SU-DHL-6 (cell line): ENCODE results near the gene ST6GALNAC3.

ENCODE experiments used
- H2AFZ ChIP-seq: fragments of 200-600 bp; sonication (generic); 2 replicates; pipeline ENCODE4 v1.6.1; 2014; ENCODE audit warnings: low read depth, mild to moderate bottlenecking, moderate library complexity, mixed read lengths, antibody characterized with exemption, low read length; ENCODE audit not compliant: severe bottlenecking
- H3F3A ChIP-seq: fragments of 200-600 bp; shearing (Covaris generic); 2 replicates; pipeline ENCODE4 v1.6.0; 2016; ENCODE audit warnings: antibody characterized with exemption, mild to moderate bottlenecking; ENCODE audit not compliant: insufficient read depth
- H3K27ac ChIP-seq: fragments of 200-600 bp; sonication (generic); 2 replicates; pipeline ENCODE4 v1.5.1; 2016; ENCODE audit warnings: low read depth, mild to moderate bottlenecking, low read length, moderate library complexity, mixed read lengths
- H3K27me3 ChIP-seq: fragments of 200-600 bp; sonication (generic), shearing (Covaris generic); 2 replicates; pipeline ENCODE4 v1.6.0; 2014; ENCODE audit warnings: mild to moderate bottlenecking, low read length
- H3K36me3 ChIP-seq: fragments of 200-600 bp; sonication (generic); 2 replicates; pipeline ENCODE4 v1.6.1; 2014; ENCODE audit warnings: mild to moderate bottlenecking, low read length, mixed read lengths
- H3K4me2 ChIP-seq: fragments of 300-600, 200-600 bp; shearing (Covaris generic), sonication (generic); 2 replicates; pipeline ENCODE4 v1.6.0; 2014; ENCODE audit warnings: low read length, low read depth, mild to moderate bottlenecking; ENCODE audit not compliant: poor library complexity, severe bottlenecking
- H3K4me3 ChIP-seq: fragments of 200-600 bp; sonication (generic); 2 replicates; pipeline ENCODE4 v1.5.1; 2014; ENCODE audit warnings: antibody characterized with exemption, low read length, mild to moderate bottlenecking, mixed read lengths; ENCODE audit not compliant: insufficient read depth, poor library complexity, severe bottlenecking
- H3K79me2 ChIP-seq: fragments of 200-600 bp; sonication (generic); 2 replicates; pipeline ENCODE4 v1.6.1; 2014; ENCODE audit warnings: mild to moderate bottlenecking, low read length, moderate library complexity; ENCODE audit not compliant: insufficient read depth
- H3K9ac ChIP-seq: fragments of 200-600 bp; sonication (generic); 2 replicates; pipeline ENCODE4 v1.7.0; 2014; ENCODE audit warnings: mild to moderate bottlenecking, low read length
- H3K9me2 ChIP-seq: fragments of 200-600 bp; sonication (generic); replicated peaks from 2 replicates; pipeline ENCODE4 v1.6.1; 2014; ENCODE audit warnings: low read length; ENCODE audit not compliant: insufficient read depth
- H3K9me3 ChIP-seq: fragments of 200-600 bp; sonication (generic); 2 replicates; pipeline ENCODE4 v1.6.1; 2014; ENCODE audit warnings: low read length, mixed read lengths; ENCODE audit not compliant: insufficient read depth
- H4K20me1 ChIP-seq: fragments of 200-600 bp; sonication (generic); 2 replicates; pipeline ENCODE4 v1.6.1; 2014; ENCODE audit warnings: low read depth, mild to moderate bottlenecking, antibody characterized with exemption, low read length, moderate library complexity, mixed read lengths
- EZH2phosphoT487 ChIP-seq: fragments of 200-600 bp; sonication (generic), shearing (Covaris generic); conservative IDR thresholded peaks from 2 replicates; pipeline ENCODE4 v1.6.1; 2018; ENCODE audit warnings: mild to moderate bottlenecking, antibody characterized with exemption, low read length, moderate library complexity, mixed read lengths
- TF ChIP-seq, protein P1 (sequence below): fragments of 200-600 bp; sonication (generic); IDR thresholded peaks from one replicate; pipeline ENCODE4 v1.5.1; 2017; ENCODE audit warnings: antibody characterized with exemption, mild to moderate bottlenecking, low read length, moderate library complexity; ENCODE audit not compliant: insufficient read depth, poor library complexity, severe bottlenecking

The ST6GALNAC3 gene

DNA sequence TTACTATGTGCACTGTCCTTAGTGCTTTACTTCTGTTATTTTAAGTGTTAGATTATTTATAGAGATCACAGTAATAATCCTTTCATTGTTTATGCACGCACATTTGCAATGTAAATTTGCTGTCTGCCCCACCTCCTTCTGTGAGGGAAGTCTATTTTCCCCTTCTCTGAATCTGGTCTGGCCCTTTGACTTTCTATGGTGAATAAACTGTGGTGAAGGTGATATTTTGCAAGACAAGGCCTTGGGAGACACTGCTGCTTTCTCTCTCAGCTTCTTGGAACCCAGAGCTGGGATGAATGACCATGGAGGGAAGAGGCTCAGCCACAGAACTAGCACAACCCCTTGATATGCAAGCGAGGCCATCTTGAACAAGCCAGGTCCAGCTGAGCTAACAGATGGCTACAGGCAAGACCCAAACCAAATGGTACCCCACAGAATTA lies 156.3 kb downstream of the ST6GALNAC3 start:
- Histone ChIP-seq H3K9me2 (0 out of 2 replicates have a peak, but pooled peaks cover 4% of the 10 kb centered on the region), H3K27me3 (no peaks in the 10 kb centered on the region), H3K4me2 (no peak overlapping the region), H3K9me3 (no peaks in the 10 kb centered on the region), H3K79me2 (no peaks in the 10 kb centered on the region), H2AFZ (no peak overlapping the region), H3K27ac (no peak overlapping the region), H3K36me3 (no peaks in the 10 kb centered on the region), H3K4me3 (no peak overlapping the region), H4K20me1 (no peaks in the 10 kb centered on the region), H3K9ac (no peak overlapping the region), H3F3A (no peaks in the 10 kb centered on the region)
- TF ChIP-seq, protein P1, sequence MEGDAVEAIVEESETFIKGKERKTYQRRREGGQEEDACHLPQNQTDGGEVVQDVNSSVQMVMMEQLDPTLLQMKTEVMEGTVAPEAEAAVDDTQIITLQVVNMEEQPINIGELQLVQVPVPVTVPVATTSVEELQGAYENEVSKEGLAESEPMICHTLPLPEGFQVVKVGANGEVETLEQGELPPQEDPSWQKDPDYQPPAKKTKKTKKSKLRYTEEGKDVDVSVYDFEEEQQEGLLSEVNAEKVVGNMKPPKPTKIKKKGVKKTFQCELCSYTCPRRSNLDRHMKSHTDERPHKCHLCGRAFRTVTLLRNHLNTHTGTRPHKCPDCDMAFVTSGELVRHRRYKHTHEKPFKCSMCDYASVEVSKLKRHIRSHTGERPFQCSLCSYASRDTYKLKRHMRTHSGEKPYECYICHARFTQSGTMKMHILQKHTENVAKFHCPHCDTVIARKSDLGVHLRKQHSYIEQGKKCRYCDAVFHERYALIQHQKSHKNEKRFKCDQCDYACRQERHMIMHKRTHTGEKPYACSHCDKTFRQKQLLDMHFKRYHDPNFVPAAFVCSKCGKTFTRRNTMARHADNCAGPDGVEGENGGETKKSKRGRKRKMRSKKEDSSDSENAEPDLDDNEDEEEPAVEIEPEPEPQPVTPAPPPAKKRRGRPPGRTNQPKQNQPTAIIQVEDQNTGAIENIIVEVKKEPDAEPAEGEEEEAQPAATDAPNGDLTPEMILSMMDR = no peak
- TF ChIP-seq EZH2phosphoT487 = no peak

DNA sequence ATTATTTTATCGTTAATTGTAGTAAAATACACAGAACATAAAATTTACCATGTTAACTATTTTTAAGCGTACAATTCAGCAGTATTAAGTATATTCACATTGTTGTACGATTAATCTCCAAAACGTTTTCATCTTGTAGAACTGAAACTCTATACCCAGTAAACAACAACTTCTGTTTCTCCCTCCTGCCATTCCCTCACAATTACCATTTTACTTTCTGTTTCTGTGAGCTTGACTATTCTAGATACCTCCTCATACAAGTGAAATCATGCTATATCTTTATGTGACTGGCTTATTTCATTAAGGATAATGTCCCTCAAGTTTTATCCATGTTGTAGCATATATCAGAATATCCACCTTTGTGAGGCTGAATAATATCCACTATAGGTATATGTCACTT lies 156.8 kb downstream of the ST6GALNAC3 start:
- no peak overlapping the region for H3K27ac ChIP-seq
- H3F3A ChIP-seq = no peaks in the 10 kb centered on the region
- no peak overlapping the region for H2AFZ ChIP-seq
- H3K9me3 ChIP-seq = no peaks in the 10 kb centered on the region
- 0 out of 2 replicates have a peak, but pooled peaks cover 4% of the 10 kb centered on the region for H3K9me2 ChIP-seq
- H3K4me2 ChIP-seq = no peak overlapping the region
- no peaks in the 10 kb centered on the region for H3K36me3 ChIP-seq
- H3K4me3 ChIP-seq = no peak overlapping the region
- H3K9ac ChIP-seq = no peak overlapping the region
- no peak for TF ChIP-seq EZH2phosphoT487
- TF ChIP-seq, protein P1 = no peak
- H3K79me2 ChIP-seq = no peaks in the 10 kb centered on the region
- H4K20me1 ChIP-seq = no peaks in the 10 kb centered on the region
- no peaks in the 10 kb centered on the region for H3K27me3 ChIP-seq

DNA sequence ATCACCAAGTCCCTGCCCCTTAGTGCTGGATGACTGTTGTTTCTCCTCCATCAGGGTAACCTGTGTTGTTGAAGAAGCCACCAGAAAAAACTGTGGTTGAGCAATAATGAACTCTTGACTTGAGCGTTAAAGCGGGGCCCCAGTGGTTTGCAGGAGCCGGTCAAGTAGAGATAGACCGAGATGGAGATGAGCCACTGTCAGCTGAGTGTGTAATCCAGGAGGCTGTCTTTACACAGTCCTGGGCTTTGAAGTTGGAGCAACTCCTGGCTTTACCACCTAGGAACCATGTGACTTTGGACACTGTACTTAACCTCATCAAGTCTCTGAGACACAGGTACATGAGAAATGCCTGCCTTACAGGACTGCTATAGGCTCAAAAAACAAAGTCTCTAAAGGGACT lies 158.1 kb downstream of the ST6GALNAC3 start:
- Histone ChIP-seq H3K27me3 (no peaks in the 10 kb centered on the region), H3K4me3 (no peak overlapping the region), H3K79me2 (no peaks in the 10 kb centered on the region), H4K20me1 (no peaks in the 10 kb centered on the region), H3K36me3 (no peaks in the 10 kb centered on the region), H3K9me2 (0 out of 2 replicates have a peak, but pooled peaks cover 4% of the 10 kb centered on the region), H2AFZ (no peak overlapping the region), H3F3A (no peaks in the 10 kb centered on the region), H3K27ac (no peak overlapping the region), H3K4me2 (no peak overlapping the region), H3K9me3 (no peaks in the 10 kb centered on the region), H3K9ac (no peak overlapping the region)
- TF ChIP-seq EZH2phosphoT487 = no peak
- TF ChIP-seq, protein P1 = no peak
